SW480 (cell line): ENCODE results near the gene IGF2.
"Not testable (repeated sequence)": the region's sequence is repeated elsewhere in the genome, so short reads cannot be mapped to it uniquely, and the experiment has no call there.

Source experiments
- DNase-seq: peaks from one replicate; pipeline ENCODE4 v3.0.0-alpha.2; 2016; ENCODE audit warnings: low spot score

IGF2 gene

DNA sequence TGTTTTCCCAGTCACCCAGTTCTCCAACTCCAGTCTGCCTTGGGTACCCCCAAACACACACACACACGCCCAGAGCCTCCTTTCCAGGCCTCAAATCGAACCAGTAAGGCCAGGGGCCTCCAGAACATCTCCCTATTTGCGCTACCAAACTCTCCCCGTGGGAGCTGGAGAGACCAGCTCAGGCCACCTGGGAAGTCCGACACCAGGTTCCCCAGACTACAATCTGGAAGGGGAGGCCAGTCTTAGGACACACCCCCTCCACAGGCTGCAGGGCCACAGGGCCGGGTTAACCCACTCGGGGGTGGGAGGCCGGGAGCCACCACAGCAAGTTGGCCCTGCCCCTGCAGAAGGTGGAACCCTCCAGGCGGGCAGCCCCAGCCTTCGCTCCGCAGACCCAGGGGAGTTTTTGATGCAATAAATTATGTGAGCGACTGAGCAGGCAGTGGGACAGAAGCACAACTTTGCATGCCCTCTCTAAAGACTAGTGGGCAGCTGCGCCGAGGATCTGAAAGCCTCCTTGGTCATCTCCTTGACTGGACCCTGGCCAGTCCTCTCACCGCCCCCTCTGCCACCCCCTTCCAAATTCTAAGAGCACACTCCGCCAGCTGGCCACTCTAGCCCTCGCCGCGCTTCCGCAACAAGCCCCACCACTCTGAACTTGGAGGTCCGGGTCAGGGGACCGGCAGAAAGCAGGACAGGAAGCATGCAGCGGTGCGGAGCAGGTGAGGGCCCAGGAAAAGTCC, 2.8 kb downstream of the IGF2 start:
- DNase-seq, result no peak

DNA sequence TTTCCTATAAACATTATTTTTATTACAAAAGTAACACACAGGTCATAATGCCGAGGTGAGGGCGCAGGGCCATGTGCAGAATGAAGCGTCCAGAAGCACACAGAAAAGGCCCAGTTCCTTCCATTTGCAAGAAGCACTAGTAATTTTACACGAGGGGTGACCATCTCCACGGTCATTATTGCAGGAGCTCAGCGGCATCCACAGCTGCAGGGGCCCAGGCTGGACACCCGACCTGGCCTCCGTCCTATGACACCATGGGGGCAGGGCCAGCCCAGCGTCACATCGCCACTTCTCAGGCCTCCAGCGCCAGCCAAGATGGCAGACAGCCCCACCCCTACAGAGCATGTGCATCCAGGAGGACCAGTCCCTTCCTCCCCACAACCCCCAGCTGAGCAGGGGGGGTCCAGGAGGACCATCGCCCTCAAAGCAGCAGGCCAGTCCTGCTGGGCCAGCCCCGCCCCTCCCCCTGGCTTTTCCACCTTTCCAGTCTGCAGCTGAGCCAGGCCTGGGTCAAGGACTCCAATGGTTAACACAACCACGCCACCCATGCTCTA, 3.5 kb downstream of the IGF2 start:
- DNase-seq, result no peak

DNA sequence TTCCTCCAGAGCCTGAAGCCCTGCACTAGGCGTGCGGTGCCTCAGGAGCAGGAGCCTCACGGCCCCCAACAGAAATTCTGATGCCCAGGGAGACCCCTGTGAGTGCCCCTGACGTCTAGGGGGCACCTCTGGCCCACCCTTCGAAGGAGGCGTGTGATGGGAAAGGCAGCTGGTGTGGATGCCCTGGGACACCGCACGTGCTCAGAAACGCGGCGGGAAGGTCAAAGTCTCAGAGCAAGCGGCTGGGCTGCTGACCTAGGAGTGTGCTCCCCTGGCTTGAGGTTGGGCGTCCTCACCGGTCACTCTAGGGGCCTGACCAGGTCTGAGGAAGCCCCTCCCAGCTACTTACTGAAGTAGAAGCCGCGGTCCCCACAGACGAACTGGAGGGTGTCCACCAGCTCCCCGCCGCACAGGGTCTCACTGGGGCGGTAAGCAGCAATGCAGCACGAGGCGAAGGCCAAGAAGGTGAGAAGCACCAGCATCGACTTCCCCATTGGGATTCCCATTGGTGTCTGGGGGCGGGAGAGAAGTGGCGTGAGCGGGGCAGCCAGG, 4.1 kb downstream of the IGF2 start:
- no peak for DNase-seq

DNA sequence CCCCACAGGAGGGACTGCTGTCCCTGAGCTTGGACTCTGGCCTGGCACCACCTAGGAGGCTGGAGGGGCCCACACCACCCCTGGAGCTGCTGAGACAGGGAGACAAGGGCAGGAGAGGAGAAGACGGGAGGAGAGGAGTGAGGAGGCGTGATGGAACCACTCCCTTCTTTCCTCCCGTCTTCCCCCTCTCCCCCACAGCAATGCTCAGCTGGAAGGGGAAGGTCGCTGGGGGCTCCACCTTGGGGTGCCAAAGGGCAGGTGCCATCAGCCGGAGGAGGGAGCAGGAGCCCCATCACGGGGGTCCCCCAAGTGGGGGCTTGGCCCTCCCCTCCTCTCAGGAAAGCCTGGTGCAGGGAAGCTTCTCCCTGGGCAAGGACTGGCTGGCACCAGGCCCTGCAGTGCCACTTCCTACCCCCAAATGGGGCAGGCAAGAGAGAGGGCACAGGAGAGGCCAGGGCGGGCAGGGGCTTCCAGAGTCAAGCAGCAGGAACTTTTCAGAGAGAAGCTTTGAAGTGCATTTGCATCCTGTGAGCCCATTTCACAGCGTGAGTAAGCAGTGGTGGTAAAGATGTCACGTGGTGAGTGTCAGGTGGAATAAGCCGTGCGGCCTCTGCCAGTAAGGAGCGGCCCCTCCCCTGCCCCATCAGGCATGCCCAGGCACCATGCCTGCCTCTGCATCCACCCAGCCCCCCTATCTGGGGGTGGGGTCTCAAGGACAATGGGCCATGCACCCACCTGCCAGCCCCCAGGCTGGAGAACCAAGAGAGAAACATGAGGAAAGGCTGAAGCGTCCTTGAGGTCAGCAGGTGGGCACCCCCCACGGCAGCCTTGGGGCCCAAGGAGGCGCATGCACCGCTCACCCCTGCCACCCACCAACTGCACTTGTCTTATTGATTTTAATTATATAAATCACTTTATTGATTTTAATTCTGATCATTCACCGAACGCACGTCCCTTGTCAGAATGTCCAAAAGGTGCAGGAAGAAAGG, 4.9 kb downstream of the IGF2 start:
- DNase-seq, result no peak

DNA sequence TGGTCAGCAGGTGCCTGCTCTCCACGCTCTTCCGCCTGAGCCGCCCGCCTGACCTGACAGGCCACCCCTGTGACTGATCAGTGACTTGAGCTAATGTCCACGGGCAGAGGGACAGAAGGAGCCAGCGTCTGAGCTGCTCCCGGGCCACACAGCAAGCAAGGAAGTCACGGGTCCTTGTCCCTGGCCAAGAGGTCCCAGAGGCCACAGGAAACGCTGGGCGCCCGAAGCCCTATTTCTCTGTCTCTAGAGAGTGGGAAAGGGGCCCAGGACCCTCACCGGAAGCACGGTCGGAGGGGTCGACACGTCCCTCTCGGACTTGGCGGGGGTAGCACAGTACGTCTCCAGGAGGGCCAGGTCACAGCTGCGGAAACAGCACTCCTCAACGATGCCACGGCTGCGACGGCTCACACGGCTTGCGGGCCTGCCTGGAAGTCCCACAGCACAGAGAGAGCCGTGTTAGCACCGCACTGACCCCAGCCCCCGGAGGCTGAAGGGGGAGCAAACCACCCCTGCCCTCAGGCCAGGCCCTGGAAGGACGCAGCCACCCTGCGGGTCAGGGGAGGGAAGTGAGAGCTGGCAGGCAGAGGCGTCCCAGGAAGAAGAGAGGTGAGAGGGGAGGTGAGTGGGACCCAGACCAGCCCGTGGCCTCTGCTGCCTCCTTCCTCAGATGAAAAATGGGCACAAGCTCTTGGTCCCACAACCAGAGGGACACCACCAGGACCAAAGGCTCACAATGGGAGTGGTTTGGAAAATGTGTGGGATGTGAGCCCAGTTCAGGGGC, 5.8 kb downstream of the IGF2 start:
- DNase-seq, result no peak

DNA sequence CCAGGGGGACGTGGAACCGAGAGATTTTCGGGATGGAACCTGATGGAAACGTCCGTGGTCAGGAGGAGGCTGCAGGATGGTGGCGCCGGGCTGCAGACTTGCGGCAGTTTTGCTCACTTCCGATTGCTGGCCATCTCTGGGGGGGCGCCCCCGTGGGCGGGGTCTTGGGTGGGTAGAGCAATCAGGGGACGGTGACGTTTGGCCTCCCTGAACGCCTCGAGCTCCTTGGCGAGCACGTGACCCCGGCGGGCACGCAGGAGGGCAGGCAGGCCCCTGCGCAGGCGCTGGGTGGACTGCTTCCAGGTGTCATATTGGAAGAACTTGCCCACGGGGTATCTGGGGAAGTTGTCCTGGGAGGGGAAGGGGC, 6.3 kb downstream of the IGF2 start:
- no peak for DNase-seq

DNA sequence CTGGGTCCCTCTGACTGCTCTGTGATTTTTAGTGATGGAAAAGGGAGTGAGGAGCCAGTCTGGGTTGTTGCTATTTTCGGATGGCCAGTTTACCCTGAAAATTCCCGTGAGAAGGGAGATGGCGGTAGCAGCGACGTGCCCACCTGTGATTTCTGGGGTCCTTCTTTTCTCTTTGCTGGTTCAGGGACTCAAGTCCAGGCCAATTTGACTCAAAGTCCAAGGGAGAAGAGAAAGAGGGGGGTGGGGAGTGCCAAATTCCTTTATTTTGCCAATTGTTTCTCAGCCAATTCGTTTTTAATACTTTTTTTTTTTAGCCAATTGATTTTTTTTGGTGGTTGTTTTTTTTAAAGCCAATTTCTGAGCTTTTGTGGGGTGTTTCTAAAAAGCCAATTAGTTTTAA, 6.9 kb downstream of the IGF2 start:
- no peak for DNase-seq

DNA sequence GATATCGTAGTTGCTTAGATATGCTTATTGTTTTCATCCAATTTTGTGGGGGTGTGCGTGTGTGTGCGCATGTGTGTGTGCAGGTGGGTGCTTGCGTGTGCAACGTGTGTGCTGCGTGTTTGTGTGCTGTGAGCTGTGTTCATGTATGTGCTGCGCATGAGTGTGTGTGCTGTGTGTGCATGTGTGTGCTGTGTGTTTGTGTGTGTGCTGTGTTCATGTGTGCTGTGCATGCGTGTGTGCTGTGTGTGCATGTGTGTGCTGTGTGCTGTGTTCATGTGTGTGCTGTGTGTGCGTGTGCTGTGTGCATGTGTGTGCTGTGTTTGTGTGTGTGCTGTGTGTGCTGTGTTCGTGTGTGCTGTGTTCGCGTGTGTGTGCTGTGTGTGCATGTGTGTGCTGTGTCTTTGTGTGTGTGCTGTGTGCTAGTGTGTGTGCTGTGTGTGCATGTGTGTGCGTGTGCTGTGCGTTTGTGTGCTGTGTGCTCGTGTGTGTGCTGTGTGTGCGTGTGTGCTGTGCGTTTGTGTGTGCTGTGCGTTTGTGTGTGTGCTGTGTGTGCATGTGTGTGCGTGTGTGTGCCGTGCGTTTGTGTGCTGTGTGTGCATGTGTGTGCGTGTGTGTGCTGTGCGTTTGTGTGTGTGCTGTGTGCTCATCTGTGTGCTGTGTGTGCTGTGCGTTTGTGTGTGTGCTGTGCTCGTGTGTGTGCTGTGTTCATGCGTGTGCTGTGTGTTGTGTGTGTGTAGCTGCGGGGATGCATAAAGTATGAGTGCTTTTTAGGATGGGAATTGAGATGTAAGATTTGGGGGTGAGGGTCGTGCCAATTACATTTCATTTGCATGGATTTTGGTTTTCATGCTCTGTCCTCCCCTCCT, 7.6 kb downstream of the IGF2 start:
- DNase-seq, result no peak

DNA sequence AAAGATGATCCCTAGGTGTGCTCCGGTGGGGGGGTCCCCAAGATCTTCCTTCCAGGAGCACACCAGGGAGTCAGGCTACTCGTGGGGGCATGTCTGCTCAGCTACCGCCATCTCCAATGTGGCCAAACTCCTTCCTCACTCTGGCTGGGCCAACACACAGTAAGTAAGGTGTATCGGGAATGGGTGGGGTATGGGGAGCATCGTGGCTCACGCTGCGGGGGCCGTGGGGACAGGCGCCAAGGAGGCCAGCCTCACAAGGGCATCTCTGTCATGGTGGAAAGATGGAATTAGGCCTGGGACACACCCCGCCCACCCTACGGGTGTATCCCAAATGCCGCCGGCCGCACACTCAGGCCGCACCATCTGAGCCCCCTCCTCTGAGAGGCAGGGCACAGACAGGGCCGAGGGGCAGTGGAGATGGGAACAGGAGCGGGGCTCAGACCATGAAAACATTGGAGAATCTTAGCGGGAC, 8.3 kb downstream of the IGF2 start:
- DNase-seq, result no peak

DNA sequence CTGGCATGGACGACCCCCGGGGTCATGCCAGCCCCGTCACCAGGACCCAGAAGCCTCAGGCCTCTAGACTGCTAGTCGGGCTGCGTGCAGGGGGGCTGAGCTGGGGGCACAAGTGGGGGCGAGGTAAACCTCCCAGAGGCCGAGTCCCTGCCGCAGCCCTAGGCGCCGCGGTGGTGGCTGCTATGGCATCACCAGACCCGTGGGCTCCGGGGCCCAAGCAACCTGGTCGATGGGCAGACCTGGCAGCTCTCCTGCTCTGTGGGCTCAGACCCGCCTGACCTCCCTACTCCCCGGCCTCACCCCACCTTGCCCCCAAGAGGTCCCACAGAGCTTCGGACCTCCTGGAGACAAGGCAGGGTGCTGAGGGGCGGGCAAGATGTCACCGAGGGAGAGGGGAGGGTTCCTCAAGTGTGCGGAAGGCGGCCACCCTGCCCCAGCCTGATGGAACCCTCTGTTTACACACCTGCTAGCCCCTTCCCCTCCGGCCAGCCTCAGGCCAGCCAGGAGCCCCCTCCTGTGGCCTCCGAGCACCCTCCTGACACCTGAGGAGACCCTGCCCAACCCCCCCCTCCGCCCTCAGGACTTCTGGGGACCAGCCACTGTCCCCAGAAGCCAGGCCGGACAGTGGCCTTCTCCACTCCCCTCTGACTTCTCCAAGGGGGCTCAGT, 9.4 kb downstream of the IGF2 start:
- DNase-seq, result no peak

DNA sequence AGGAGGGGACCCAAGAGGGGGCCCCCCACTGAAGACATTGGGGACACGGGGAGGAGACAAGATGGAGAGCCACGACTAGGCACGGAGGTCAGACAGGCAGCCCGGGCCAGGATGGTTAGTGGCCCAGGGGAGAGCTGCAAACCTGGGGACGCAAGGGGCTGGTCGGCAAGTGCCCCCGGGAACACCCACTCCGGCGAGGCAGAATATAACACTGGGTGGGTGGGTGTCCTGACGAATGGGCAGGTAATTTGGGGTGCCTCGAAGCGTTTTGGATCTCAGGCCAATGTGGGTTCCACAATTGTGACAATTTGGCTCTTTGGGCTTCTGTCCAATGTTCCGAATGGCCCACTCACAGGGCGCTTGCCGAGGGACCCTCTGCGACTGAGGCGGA, 9.9 kb downstream of the IGF2 start:
- DNase-seq, result no peak

DNA sequence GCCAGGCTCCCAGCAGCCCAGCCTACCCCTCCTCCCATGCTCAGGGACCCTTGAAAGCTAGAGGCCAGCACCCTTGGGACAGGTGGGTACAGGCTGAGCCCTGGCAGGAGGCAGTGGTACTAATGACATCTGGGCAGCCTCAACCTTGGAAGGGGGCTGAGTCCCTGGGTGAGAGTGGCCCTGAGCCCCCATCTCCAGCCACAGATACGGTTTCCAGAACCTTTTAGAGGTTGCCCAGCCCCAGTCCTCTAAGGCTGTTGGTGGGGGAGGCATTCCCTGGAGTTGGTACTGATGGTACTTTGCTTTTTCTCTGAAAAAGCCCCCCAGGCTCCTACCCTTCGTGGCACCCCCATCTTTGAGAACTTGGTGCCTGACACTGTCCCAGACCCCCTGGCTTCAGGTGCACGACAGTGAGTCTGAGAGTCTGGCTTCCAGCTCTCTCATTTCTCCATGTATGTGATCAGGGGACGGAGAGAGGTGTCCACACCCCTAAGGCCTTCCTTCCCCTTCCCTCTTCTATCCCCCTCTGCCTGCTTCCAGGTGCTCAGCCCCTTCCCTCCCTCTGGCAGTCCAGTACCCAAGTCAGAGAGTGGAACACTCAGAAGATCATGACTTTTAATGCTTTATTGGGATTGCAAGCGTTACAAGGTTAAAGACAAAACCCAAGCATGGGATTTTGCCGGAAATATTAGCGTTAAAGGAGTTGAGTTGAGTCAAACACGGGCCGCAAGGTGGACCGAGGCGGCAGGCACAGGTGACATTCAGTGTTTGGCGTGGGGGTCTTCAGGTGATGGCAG, 10.5 kb downstream of the IGF2 start:
- no peak for DNase-seq

DNA sequence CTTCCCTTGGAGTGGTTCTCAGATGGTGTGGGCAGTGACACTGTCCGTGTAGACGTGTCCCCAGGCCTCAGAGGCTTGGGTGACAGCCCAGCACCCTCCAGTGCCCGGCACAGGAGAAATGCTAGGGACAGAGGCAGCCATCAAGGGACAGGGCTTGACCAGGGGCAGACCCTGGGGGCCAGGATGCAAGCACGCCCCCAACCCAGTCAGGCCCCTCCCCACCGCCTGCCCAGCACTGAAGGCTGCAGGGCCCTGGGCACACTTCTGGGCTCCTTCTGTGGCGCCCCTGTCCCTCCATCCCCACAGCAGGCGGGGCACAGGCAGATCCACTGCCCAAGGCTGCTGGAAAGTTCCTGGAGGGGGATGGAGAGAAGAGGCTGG, 11.1 kb downstream of the IGF2 start:
- DNase-seq, result no peak

DNA sequence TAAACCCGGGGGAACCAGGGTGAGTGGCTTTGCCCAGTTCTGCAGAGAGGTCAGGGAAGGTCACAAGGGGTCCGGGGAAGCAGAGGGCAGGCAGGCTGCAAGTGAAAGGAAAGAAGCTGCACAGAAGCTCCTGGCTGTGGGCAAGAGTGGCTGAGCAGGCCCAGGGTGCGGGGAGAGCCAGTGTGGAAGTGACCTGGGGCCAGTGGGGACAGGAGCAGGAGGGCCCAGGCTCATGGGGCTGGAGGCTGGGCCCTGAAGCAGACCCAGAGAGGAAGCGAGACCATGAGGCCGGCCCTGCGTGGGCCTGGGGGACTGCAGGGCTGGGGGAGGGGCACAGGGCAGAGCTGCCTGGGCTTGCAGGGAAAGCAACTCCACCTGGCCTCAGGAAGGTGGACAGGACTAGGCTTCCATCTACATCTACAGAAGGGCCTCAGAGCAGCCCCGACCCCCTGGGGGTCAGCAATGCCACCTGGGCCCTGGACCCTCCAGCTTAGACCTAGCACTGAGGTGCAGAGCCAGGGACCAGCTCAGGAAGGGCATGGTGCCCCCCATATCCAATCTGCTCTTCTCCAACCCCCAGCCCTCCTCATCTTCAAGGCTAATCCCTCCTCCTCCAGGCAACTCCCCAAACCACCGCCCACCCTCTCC, 11.6 kb downstream of the IGF2 start:
- no peak for DNase-seq

DNA sequence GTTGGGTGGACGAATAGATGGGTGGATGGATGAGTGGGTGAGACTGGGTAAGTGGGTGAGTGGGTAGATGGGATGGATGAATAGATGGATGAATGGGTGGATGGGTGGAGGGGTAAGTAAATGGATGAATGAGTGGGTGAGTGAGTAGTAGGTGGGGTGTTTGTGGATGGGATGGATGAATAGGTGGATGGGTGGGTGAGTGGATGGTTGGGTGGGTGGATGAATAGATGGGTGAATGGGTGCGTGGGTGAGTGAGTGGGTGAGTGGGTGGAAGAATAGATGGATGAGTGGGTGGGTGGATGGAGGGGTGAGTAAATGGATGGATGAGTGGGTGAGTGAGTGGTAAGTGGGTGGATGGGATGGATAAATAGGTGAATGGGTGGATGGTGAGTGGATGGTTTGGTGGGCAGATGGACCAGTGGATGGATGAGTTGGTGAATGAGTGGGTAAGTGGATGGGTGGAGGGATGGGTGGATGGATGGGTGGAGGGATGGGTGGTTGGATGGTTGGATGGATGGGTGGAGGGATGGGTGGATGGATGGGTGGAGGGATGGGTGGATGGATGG, 12.6 kb downstream of the IGF2 start:
- no peak for DNase-seq

DNA sequence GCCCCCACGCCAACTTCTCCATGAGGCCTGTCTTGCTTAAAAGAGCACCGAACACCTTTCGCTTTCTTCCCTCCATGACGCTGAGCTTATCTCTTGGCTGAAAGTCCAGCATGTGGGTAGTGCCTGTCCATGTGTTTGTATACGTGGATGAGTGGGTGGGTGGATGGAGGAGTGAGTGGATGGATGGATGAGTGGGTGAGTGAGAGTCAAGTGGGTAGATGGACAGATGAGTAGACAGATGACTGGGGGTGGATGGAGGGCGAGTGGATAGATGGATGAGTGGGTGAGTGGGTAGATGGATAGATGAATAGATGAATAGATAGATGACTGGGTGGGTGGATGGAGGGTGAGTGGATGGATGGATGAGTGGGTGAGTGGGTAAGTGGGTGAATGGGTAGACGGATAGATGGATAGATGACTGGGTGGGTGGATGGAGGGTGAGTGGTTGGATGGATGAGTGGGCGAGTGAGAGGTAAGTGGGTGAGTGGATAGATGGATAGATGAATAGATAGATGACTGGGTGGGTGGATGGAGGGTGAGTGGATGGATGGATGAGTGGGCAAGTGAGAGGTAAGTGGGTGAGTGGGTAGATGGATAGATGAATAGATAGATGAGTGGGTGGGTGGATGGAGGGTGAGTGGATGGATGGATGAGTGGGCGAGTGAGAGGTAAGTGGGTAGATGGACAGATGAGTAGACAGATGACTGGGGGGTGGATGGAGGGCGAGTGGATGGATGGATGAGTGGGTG, 14.3 kb downstream of the IGF2 start:
- DNase-seq, result not testable (repeated sequence)

DNA sequence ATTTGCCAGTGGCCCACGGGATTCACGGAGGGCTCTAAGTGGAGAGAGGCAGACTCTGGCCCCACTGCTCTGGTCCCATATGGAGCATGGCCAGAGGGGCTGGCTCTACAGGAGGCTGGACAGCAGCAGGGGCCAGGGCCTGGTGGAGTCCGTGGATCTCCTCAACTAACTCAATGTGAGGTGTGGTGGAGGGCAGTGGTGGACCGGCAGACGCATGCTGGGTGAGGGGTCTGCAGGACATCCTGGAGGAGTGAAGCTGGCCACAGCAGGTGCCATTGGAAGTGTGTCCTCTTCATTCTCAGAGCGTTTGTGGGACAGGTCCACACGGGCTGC, 15.6 kb downstream of the IGF2 start:
- no peak for DNase-seq
